Thyroid gland (tissue), 4 donors: ENCODE data around the gene CC2D1B. TPM values are rescaled to one million over a fixed set of nuclear protein-coding genes. Genes with fewer than 3 reads are reported as not detected.
"Not testable (repeated sequence)": the region's sequence is repeated elsewhere in the genome, so short reads cannot be mapped to it uniquely, and the experiment has no call there.

Experiments
- DNase-seq, 2 donors: peaks; one replicate each; pipeline ENCODE4 v3.0.0-alpha.2; 2019
- H3K27ac ChIP-seq, 3 donors: fragments of 200-600 bp; sonication (generic); 1 replicate in 2 of 3; 2 replicates in 1 of 3; pipeline ENCODE4 v1.5.1; 2016 to 2019; ENCODE audit warnings: mild to moderate bottlenecking in 1 of 3, moderate library complexity in 1 of 3
- H3K27me3 ChIP-seq: fragments of 200-600 bp; sonication (generic); one replicate; pipeline ENCODE4 v1.5.1; 2019
- H3K36me3 ChIP-seq, 2 donors: fragments of 200-600 bp; sonication (generic); one replicate each; pipeline ENCODE4 v1.5.1; 2016 to 2019
- H3K4me1 ChIP-seq, 2 donors: fragments of 200-600 bp; sonication (generic); one replicate each; pipeline ENCODE4 v1.5.1; 2017 to 2019
- H3K4me3 ChIP-seq, 3 donors: fragments of 200-600 bp; sonication (generic); replicated peaks in 1 of 3; 1 replicate in 2 of 3; 2 replicates in 1 of 3; pipeline ENCODE4 v1.5.1; 2016; ENCODE audit warnings: mild to moderate bottlenecking in 1 of 3
- H3K9me3 ChIP-seq: fragments of 200-600 bp; sonication (generic); one replicate; pipeline ENCODE4 v1.5.1; 2017
- CTCF ChIP-seq, 6 experiments: fragments of 200-600 bp in 3 of 6; fragments of 450-650 bp in 3 of 6; sonication (generic) in 3 of 6; IDR thresholded peaks; one replicate each; pipeline ENCODE4 v1.5.1; 2016 to 2019; ENCODE audit warnings: antibody characterized with exemption in 6 of 6, mild to moderate bottlenecking in 2 of 6, inconsistent platforms in 1 of 6, moderate library complexity in 1 of 6
- POLR2A ChIP-seq, 2 donors: fragments of 450-650 bp; IDR thresholded peaks; one replicate each; pipeline ENCODE4 v1.6.1; 2017; ENCODE audit warnings: antibody characterized with exemption in 2 of 2, mild to moderate bottlenecking in 2 of 2, moderate library complexity in 1 of 2
- WGBS, 2 donors: methylation state at CpG; one replicate each; pipeline ENCODE4 v1.1.5; 2017; 5-methylcytosine and 5-hydroxymethylcytosine counted together
- intact Hi-C: fragments of 100-400 bp; cut with DNase I; formaldehyde crosslinking; loops from one replicate; pipeline ENCODE4 v1.15.1; 2023
- total RNA-seq, 4 donors: library from RNA; depleted of rRNA; stranded (reverse); fragments of >200 nt; gene quantifications; one replicate each; pipeline ENCODE4 v1.2.3, GENCODE V29; 2016

The CC2D1B gene
- total RNA-seq, 4 donors from 2014 or later: 34.7 to 68.2 (median 48.4) TPM

- H3K27me3 ChIP-seq: no peaks in the 10 kb centered on the region
- no peaks in the 10 kb centered on the region for H3K36me3 ChIP-seq
- TF ChIP-seq POLR2A (IDR thresholded peaks at IDR 0.05): no peak
- TF ChIP-seq CTCF (IDR thresholded peaks at IDR 0.05): no peak
- H3K27ac ChIP-seq: no peak overlapping the region
- H3K4me3 ChIP-seq: no peak overlapping the region
- intact Hi-C loops: no loop called here
- DNase-seq: no peak
- no peaks in the 10 kb centered on the region for H3K4me1 ChIP-seq
- 82 to 90% methylated on average over 5 of the region's 5 CpGs for WGBS, 2 donors
- H3K9me3 ChIP-seq: no peaks in the 10 kb centered on the region
Measured at GRCh38 chr1:52386458-52386857, 20.5 kb upstream of the CC2D1B start.

DNA sequence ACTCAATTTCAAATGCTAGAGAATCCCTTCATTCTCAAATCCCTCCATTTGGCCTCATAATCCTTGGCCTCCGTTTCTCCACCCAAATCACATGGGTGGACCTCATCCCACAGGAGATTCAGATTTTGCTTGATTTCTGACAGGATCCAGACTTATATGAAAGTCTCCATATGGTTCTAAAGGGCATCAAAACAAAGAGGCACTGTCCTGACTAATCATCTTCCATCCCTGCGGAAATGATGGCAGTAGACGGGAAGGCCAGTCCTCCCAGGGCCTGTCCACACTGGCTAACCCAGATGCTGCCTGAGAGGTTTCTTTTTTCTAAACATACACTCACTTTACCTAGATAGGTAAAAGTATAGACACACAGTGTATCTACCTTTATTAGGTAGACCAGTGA is 19.4 kb upstream of the CC2D1B start:
- Histone ChIP-seq H3K27me3 (no peaks in the 10 kb centered on the region), H3K4me3 (no peak overlapping the region), H3K9me3 (no peaks in the 10 kb centered on the region), H3K27ac (no peak overlapping the region), H3K4me1 (no peaks in the 10 kb centered on the region), H3K36me3 (no peaks in the 10 kb centered on the region)
- DNase-seq: no peak
- 94 to 96% methylated on average over 3 of the region's 3 CpGs for WGBS, 2 donors
- intact Hi-C loops: no loop called here
- no peak for TF ChIP-seq CTCF (IDR thresholded peaks at IDR 0.05)
- no peak for TF ChIP-seq POLR2A (IDR thresholded peaks at IDR 0.05)

DNA sequence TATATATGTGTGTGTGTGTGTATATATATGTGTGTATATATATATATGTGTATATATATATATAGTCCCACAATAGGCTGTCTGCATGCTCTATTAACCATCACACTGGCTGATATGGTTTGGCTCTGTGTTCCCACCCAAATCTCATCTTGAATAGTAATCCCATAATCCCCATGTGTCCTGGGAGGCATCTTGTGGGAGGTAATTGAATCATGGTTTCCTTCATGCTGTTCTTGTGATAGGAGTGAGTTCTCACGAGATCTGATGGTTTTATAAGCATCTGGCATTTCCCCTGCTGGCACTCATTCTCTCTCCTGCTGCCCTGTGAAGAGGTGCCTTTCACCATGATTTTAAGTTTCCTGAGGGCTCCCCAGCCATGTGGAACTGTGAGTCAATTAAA is 3.8 kb upstream of the CC2D1B start:
- not testable (repeated sequence) for H3K4me1 ChIP-seq, H3K27me3 ChIP-seq, H3K4me3 ChIP-seq, H3K36me3 ChIP-seq, H3K27ac ChIP-seq, H3K9me3 ChIP-seq, DNase-seq
- WGBS, 2 donors: 37 to 60% methylated on average over 1 of the region's 1 CpG
- intact Hi-C loops: loop anchor here (10.0 kb wide), 1 partner anchor 315 kb away; the partner anchor contains the start of genes BTF3L4 and TXNDC12

GRCh38 chr1:52368383-52369172 is 2.6 kb upstream of the CC2D1B start:
- DNase-seq: peak; percentile 70 to 72
- intact Hi-C loops: loop anchor here (10.0 kb wide), 1 partner anchor 314 kb away; the partner anchor contains the start of genes BTF3L4 and TXNDC12
- Histone ChIP-seq H3K27ac (peak overlapping the region; percentile 31 to 60 (median 55)), H3K9me3 (no peaks in the 10 kb centered on the region), H3K4me1 (peaks cover 12 to 13% of the 10 kb centered on the region in 2 donors), H3K36me3 (no peaks in the 10 kb centered on the region), H3K27me3 (no peaks in the 10 kb centered on the region), H3K4me3 (peak overlapping the region; percentile 11 to 42 (median 31))
- WGBS, 2 donors: 5 to 8% methylated on average over 31 to 32 of the region's 51 CpGs
- TF ChIP-seq CTCF (IDR thresholded peaks at IDR 0.05) (peak in 1 of 6 experiments; percentile 34), POLR2A (IDR thresholded peaks at IDR 0.05) (peak in 1 of 2 donors; percentile 46)

DNA sequence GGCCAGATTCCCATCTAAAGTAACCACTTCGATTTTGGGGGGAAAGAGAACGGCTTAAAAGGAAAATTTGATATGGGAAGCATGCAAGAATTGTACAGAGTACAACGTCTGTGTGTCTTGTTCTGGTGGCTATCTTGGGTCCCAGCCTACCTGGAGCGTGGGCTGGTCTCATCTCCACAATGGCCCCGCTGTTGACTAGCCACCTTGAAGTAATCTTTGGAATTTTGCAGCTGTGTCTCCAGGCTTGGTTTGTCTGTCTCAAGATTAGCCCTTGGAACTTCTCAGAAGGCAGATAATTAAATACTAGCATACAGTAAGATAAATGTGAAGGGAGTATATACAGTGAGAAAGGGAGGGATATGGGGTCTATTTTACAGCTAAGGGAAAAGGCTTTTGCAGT is 1.3 kb upstream of the CC2D1B start:
- H3K27me3 ChIP-seq: no peaks in the 10 kb centered on the region
- 92 to 94% methylated on average over 5 of the region's 5 CpGs for WGBS, 2 donors
- no peaks in the 10 kb centered on the region for H3K9me3 ChIP-seq
- H3K4me1 ChIP-seq: peaks cover 12 to 13% of the 10 kb centered on the region in 2 donors
- DNase-seq: no peak
- H3K27ac ChIP-seq: no peak overlapping the region
- peaks cover 3 to 5% of the 10 kb centered on the region in 2 donors for H3K36me3 ChIP-seq
- H3K4me3 ChIP-seq: no peak overlapping the region
- intact Hi-C loops: loop anchor here (10.0 kb wide), 1 partner anchor 312 kb away; the partner anchor contains the start of genes BTF3L4 and TXNDC12
- TF ChIP-seq POLR2A (IDR thresholded peaks at IDR 0.05): no peak
- no peak for TF ChIP-seq CTCF (IDR thresholded peaks at IDR 0.05)
